Neural cell (in vitro differentiated cells): ENCODE data around the gene DSC1. TPM values are rescaled to one million over a fixed set of nuclear protein-coding genes. Genes with fewer than 3 reads are reported as not detected.

Experiments used
- H2AFZ ChIP-seq: fragments of 200-600, 300-800 bp; sonication (generic), shearing (Covaris generic); 2 replicates; pipeline ENCODE4 v1.6.0; 2014; ENCODE audit warnings: low read depth, mild to moderate bottlenecking, antibody characterized with exemption, low read length, moderate library complexity
- H3F3A ChIP-seq: fragments of 200-600 bp; shearing (Covaris generic); 2 replicates; pipeline ENCODE4 v1.6.1; 2016; ENCODE audit warnings: mild to moderate bottlenecking, moderate library complexity, mixed read lengths, antibody characterized with exemption, low read length; ENCODE audit not compliant: insufficient read depth, poor library complexity, severe bottlenecking
- H3K27ac ChIP-seq: fragments of 200-600, 300-800 bp; sonication (generic), shearing (Covaris generic); 2 replicates; pipeline ENCODE4 v1.5.1; 2014; ENCODE audit warnings: mild to moderate bottlenecking, low read length, moderate library complexity
- H3K27me3 ChIP-seq: fragments of 300-800, 200-600 bp; sonication (generic), shearing (Covaris generic); 2 replicates; pipeline ENCODE4 v1.6.0; 2014; ENCODE audit warnings: mild to moderate bottlenecking, low read depth, low read length, moderate library complexity; ENCODE audit not compliant: insufficient read depth
- H3K36me3 ChIP-seq: fragments of 300-800, 200-600 bp; sonication (generic), shearing (Covaris generic); 2 replicates; pipeline ENCODE4 v1.5.1; 2014; ENCODE audit warnings: mild to moderate bottlenecking, antibody characterized with exemption, low read length, moderate library complexity; ENCODE audit not compliant: insufficient read depth
- H3K4me2 ChIP-seq: fragments of 300-800, 200-600 bp; sonication (generic), shearing (Covaris generic); 2 replicates; pipeline ENCODE4 v1.6.0; 2014; ENCODE audit warnings: mild to moderate bottlenecking, low read length
- H3K4me3 ChIP-seq: fragments of 300-800, 200-600 bp; sonication (generic), shearing (Covaris generic); 2 replicates; pipeline ENCODE4 v1.5.1; 2014; ENCODE audit warnings: mild to moderate bottlenecking, low read length, moderate library complexity
- H3K79me2 ChIP-seq: fragments of 200-600 bp; shearing (Covaris generic); replicated peaks from 2 replicates; pipeline ENCODE4 v1.6.0; 2014; ENCODE audit warnings: mild to moderate bottlenecking, low read length, moderate library complexity; ENCODE audit not compliant: insufficient read depth
- H3K9ac ChIP-seq: fragments of 300-800, 200-600 bp; sonication (generic), shearing (Covaris generic); 2 replicates; pipeline ENCODE4 v1.6.1; 2016; ENCODE audit warnings: mild to moderate bottlenecking, low read length, mixed read lengths
- H3K9me2 ChIP-seq: fragments of 200-600 bp; shearing (Covaris generic); 2 replicates; pipeline ENCODE4 v1.6.1; 2016; ENCODE audit warnings: mild to moderate bottlenecking, low read length, mixed read lengths; ENCODE audit not compliant: insufficient read depth
- H3K9me3 ChIP-seq: fragments of 200-600, 300-800 bp; sonication (generic), shearing (Covaris generic); 2 replicates; pipeline ENCODE4 v1.6.1; 2016; ENCODE audit warnings: mild to moderate bottlenecking, mixed run types, low read length, moderate library complexity, mixed read lengths
- H4K20me1 ChIP-seq: fragments of 200-600 bp; shearing (Covaris generic); 2 replicates; pipeline ENCODE4 v1.6.1; 2016; ENCODE audit warnings: mild to moderate bottlenecking, mixed run types; ENCODE audit not compliant: insufficient read depth
- EP300 ChIP-seq: fragments of 450-650 bp; conservative IDR thresholded peaks from 2 replicates; pipeline ENCODE4 v1.6.1; 2014; ENCODE audit warnings: antibody characterized with exemption, mild to moderate bottlenecking, moderate library complexity; ENCODE audit not compliant: poor library complexity, severe bottlenecking
- EZH2 ChIP-seq: fragments of 200-600, 300-800 bp; shearing (Covaris generic), sonication (generic); IDR thresholded peaks from 2 replicates; pipeline ENCODE4 v1.6.1; 2014; ENCODE audit warnings: antibody characterized with exemption, low read length, borderline replicate concordance, mild to moderate bottlenecking; ENCODE audit not compliant: insufficient read depth, poor library complexity, severe bottlenecking
- MXI1 ChIP-seq: fragments of 450-650 bp; conservative IDR thresholded peaks from 2 replicates; pipeline ENCODE4 v1.6.1; 2014; ENCODE audit warnings: antibody characterized with exemption, mild to moderate bottlenecking; ENCODE audit not compliant: poor library complexity, severe bottlenecking
- POLR2AphosphoS5 ChIP-seq: IDR thresholded peaks from 2 replicates; pipeline ENCODE4 v1.6.1; 2012
- RAD21 ChIP-seq: fragments of 450-650 bp; conservative IDR thresholded peaks from 2 replicates; pipeline ENCODE4 v1.6.1; 2014; ENCODE audit warnings: antibody characterized with exemption, mild to moderate bottlenecking, moderate library complexity
- SMC3 ChIP-seq: fragments of 450-650 bp; conservative IDR thresholded peaks from 2 replicates; pipeline ENCODE4 v1.6.1; 2014; ENCODE audit warnings: antibody characterized with exemption, mild to moderate bottlenecking, moderate library complexity; ENCODE audit not compliant: poor library complexity
- TAF1 ChIP-seq: IDR thresholded peaks from 2 replicates; pipeline ENCODE4 v1.6.1; 2012; ENCODE audit warnings: low read depth
- polyA plus RNA-seq: library from polyadenylated mRNA; depleted of rRNA; stranded (reverse); fragments of >200 nt; gene quantifications from 2 replicates; pipeline ENCODE4 v1.2.3, GENCODE V29; 2014
- TF ChIP-seq, protein P1 (sequence below): IDR thresholded peaks from 2 replicates; pipeline ENCODE4 v1.6.1; 2012; ENCODE audit warnings: borderline replicate concordance
- TF ChIP-seq, protein P2 (sequence below): fragments of 450-650 bp; IDR thresholded peaks from 2 replicates; pipeline ENCODE4 v1.5.1; 2014; ENCODE audit warnings: antibody characterized with exemption, mild to moderate bottlenecking, moderate library complexity; ENCODE audit not compliant: poor library complexity, severe bottlenecking

The DSC1 gene
- polyA plus RNA-seq, 1 donor from 2014 or later, result not detected

GRCh38 chr18:31143025-31143424 lies 19.6 kb downstream of the DSC1 start:
- Histone ChIP-seq H3F3A (no peaks in the 10 kb centered on the region), H3K4me2 (no peak overlapping the region), H3K36me3 (no peaks in the 10 kb centered on the region), H3K27ac (no peak overlapping the region), H3K27me3 (no peaks in the 10 kb centered on the region), H3K4me3 (no peak overlapping the region), H4K20me1 (no peaks in the 10 kb centered on the region), H2AFZ (no peak overlapping the region), H3K79me2 (no peaks in the 10 kb centered on the region), H3K9ac (no peak overlapping the region), H3K9me3 (no peaks in the 10 kb centered on the region), H3K9me2 (no peaks in the 10 kb centered on the region)
- no peak for TF ChIP-seq POLR2AphosphoS5
- no peak for TF ChIP-seq MXI1
- no peak for TF ChIP-seq SMC3
- no peak for TF ChIP-seq TAF1
- TF ChIP-seq, protein P1, sequence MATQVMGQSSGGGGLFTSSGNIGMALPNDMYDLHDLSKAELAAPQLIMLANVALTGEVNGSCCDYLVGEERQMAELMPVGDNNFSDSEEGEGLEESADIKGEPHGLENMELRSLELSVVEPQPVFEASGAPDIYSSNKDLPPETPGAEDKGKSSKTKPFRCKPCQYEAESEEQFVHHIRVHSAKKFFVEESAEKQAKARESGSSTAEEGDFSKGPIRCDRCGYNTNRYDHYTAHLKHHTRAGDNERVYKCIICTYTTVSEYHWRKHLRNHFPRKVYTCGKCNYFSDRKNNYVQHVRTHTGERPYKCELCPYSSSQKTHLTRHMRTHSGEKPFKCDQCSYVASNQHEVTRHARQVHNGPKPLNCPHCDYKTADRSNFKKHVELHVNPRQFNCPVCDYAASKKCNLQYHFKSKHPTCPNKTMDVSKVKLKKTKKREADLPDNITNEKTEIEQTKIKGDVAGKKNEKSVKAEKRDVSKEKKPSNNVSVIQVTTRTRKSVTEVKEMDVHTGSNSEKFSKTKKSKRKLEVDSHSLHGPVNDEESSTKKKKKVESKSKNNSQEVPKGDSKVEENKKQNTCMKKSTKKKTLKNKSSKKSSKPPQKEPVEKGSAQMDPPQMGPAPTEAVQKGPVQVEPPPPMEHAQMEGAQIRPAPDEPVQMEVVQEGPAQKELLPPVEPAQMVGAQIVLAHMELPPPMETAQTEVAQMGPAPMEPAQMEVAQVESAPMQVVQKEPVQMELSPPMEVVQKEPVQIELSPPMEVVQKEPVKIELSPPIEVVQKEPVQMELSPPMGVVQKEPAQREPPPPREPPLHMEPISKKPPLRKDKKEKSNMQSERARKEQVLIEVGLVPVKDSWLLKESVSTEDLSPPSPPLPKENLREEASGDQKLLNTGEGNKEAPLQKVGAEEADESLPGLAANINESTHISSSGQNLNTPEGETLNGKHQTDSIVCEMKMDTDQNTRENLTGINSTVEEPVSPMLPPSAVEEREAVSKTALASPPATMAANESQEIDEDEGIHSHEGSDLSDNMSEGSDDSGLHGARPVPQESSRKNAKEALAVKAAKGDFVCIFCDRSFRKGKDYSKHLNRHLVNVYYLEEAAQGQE, result no peak
- no peak for TF ChIP-seq EP300
- TF ChIP-seq EZH2, result no peak
- TF ChIP-seq, protein P2, sequence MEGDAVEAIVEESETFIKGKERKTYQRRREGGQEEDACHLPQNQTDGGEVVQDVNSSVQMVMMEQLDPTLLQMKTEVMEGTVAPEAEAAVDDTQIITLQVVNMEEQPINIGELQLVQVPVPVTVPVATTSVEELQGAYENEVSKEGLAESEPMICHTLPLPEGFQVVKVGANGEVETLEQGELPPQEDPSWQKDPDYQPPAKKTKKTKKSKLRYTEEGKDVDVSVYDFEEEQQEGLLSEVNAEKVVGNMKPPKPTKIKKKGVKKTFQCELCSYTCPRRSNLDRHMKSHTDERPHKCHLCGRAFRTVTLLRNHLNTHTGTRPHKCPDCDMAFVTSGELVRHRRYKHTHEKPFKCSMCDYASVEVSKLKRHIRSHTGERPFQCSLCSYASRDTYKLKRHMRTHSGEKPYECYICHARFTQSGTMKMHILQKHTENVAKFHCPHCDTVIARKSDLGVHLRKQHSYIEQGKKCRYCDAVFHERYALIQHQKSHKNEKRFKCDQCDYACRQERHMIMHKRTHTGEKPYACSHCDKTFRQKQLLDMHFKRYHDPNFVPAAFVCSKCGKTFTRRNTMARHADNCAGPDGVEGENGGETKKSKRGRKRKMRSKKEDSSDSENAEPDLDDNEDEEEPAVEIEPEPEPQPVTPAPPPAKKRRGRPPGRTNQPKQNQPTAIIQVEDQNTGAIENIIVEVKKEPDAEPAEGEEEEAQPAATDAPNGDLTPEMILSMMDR, result no peak

DNA sequence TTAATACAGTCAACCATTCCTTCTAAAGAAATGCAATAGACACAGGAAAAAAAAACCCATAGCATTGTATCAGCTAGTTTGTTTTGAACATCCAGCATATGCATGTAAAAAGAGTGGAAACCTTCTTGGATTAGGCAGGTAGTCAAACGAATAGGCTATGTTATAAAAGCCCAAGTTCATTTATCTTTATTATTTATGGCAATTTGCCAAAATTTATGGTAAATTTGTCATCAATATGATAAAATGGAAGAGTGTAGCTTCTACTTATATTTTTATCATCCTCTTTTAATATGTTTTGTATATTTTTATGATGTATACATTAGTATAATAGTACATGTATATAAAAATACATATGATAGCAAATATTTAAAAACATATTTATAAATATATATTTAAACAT lies 23.9 kb downstream of the DSC1 start:
- Histone ChIP-seq H3K9ac (no peak overlapping the region), H3K27me3 (no peaks in the 10 kb centered on the region), H3K36me3 (no peaks in the 10 kb centered on the region), H3K79me2 (no peaks in the 10 kb centered on the region), H3K9me2 (no peaks in the 10 kb centered on the region), H3F3A (no peaks in the 10 kb centered on the region), H4K20me1 (no peaks in the 10 kb centered on the region), H2AFZ (no peak overlapping the region), H3K27ac (no peak overlapping the region), H3K9me3 (no peaks in the 10 kb centered on the region), H3K4me3 (no peak overlapping the region), H3K4me2 (no peak overlapping the region)
- TF ChIP-seq SMC3 (no peak), RAD21 (no peak), POLR2AphosphoS5 (no peak), TAF1 (no peak), EP300 (no peak), MXI1 (no peak), EZH2 (no peak)
- TF ChIP-seq, protein P1, result no peak
- TF ChIP-seq, protein P2, result no peak
